HCT116 (cell line): ENCODE measurements around the gene PACS2. TPM values are rescaled to one million over a fixed set of nuclear protein-coding genes. Genes with fewer than 3 reads are reported as not detected.

Experiments used
- ATAC-seq: fragments of 200-7000 bp; cut with Tn5 transposase; 2 replicates; pipeline ENCODE4 v1.9.1; 2020; ENCODE audit warnings: mild to moderate bottlenecking, moderate library complexity
- BruUV-seq: library from RNA; stranded (reverse); fragments of 400-500 nt; replicated peaks from 2 replicates; lab custom pipeline; 2021; lab: Mats Ljungman, UMichigan
- CTCF ChIA-PET: fragments of 300-600 bp; sonication (Branson Sonifier 250); formaldehyde crosslinking; loops from one replicate; lab custom pipeline; 2021; ENCODE audit warnings: antibody characterized with exemption; lab: Charles Lee
- POLR2A ChIA-PET: fragments of 300-600, 350-600 bp; sonication (Branson Sonifier 250); formaldehyde crosslinking; loops from one replicate; lab custom pipeline; 2021; ENCODE audit warnings: antibody characterized with exemption; lab: Charles Lee
- RAD21 ChIA-PET, 2 experiments: fragments of 300-600 bp; sonication (Branson Sonifier 250); formaldehyde crosslinking; loops; one replicate each; lab custom pipeline; 2023; ENCODE audit warnings: low total read pairs in 2 of 2; ENCODE audit not compliant: uncharacterized antibody in 2 of 2, unreplicated experiment in 2 of 2, low non-redundant PET in 1 of 2; lab: Charles Lee
- DNase-seq: peaks from one replicate; pipeline ENCODE4 v3.0.0-alpha.2; 2010; ENCODE audit warnings: low read depth, low spot score
- H2AFZ ChIP-seq: fragments of 200-600 bp; shearing (Covaris generic), sonication (generic); 2 replicates; pipeline ENCODE4 v1.6.1; 2017; ENCODE audit warnings: low read depth, mixed run types, mixed read lengths, antibody characterized with exemption, low read length; ENCODE audit not compliant: poor library complexity, severe bottlenecking
- H3K27ac ChIP-seq: 2 replicates; pipeline ENCODE4 v1.5.1; 2012; ENCODE audit warnings: low read depth, low read length
- H3K27me3 ChIP-seq: fragments of 200-600 bp; sonication (generic); 2 replicates; pipeline ENCODE4 v1.6.1; 2016; ENCODE audit warnings: mixed run types, low read length, mixed read lengths; ENCODE audit not compliant: insufficient read depth
- H3K36me3 ChIP-seq, 2 experiments: fragments of 200-500 bp in 1 of 2; fragments of 200-600 bp in 1 of 2; sonication (Bioruptor generic) in 1 of 2; sonication (generic) in 1 of 2; 2 replicates each; pipeline versions ENCODE4 v1.5.1 to v1.6.1; 2014 to 2016; ENCODE audit warnings: low read length in 2 of 2, inconsistent platforms in 1 of 2, mixed read lengths in 1 of 2, mixed run types in 1 of 2; ENCODE audit not compliant: insufficient read depth in 2 of 2, control insufficient read depth in 1 of 2
- H3K4me1 ChIP-seq, 2 experiments: fragments of 200-600 bp in 1 of 2; sonication (generic) in 1 of 2; 2 replicates each; pipeline versions ENCODE4 v1.5.1 to v1.6.1; 2012 to 2017; ENCODE audit warnings: low read length in 2 of 2, inconsistent platforms in 1 of 2, mild to moderate bottlenecking in 1 of 2, mixed read lengths in 1 of 2, mixed run types in 1 of 2, moderate library complexity in 1 of 2; ENCODE audit not compliant: insufficient read depth in 2 of 2, control insufficient read depth in 1 of 2
- H3K4me2 ChIP-seq: fragments of 200-600 bp; sonication (generic); 2 replicates; pipeline ENCODE4 v1.6.1; 2017; ENCODE audit warnings: mixed run types, low read length, mixed read lengths
- H3K4me3 ChIP-seq, 2 experiments: fragments of 200-600 bp in 1 of 2; sonication (generic) in 1 of 2; replicated peaks in 1 of 2; 2 replicates each; pipeline ENCODE4 v1.5.1; 2011 to 2016; ENCODE audit warnings: low read length in 2 of 2, control low read depth in 1 of 2, low read depth in 1 of 2, mild to moderate bottlenecking in 1 of 2, mixed read lengths in 1 of 2, mixed run types in 1 of 2
- H3K79me2 ChIP-seq: fragments of 200-600 bp; sonication (generic); 2 replicates; pipeline ENCODE4 v1.6.1; 2017; ENCODE audit warnings: mild to moderate bottlenecking, mixed run types, low read length, moderate library complexity, mixed read lengths; ENCODE audit not compliant: insufficient read depth
- H3K9ac ChIP-seq: fragments of 200-600 bp; sonication (generic); 2 replicates; pipeline ENCODE4 v1.6.1; 2016; ENCODE audit warnings: low read length, mixed read lengths
- H3K9me2 ChIP-seq: fragments of 200-600 bp; sonication (generic), shearing (Covaris generic); 2 replicates; pipeline ENCODE4 v1.6.1; 2017; ENCODE audit warnings: mixed run types, mild to moderate bottlenecking, moderate library complexity; ENCODE audit not compliant: insufficient read depth
- H3K9me3 ChIP-seq, 2 experiments: fragments of 200-500 bp in 1 of 2; fragments of 200-600 bp in 1 of 2; sonication (Bioruptor generic) in 1 of 2; sonication (generic) in 1 of 2; 2 replicates each; pipeline ENCODE4 v1.6.1; 2014 to 2017; ENCODE audit warnings: low read length in 2 of 2, mixed read lengths in 2 of 2, inconsistent platforms in 1 of 2, low read depth in 1 of 2, mild to moderate bottlenecking in 1 of 2, mixed run types in 1 of 2, moderate library complexity in 1 of 2; ENCODE audit not compliant: control insufficient read depth in 1 of 2, insufficient read depth in 1 of 2
- H4K20me1 ChIP-seq: fragments of 200-600 bp; sonication (generic), shearing (Covaris generic); 2 replicates; pipeline ENCODE4 v1.6.1; 2017; ENCODE audit warnings: mixed run types, mild to moderate bottlenecking, moderate library complexity; ENCODE audit not compliant: insufficient read depth
- CBX3 ChIP-seq: IDR thresholded peaks from 2 replicates; pipeline ENCODE4 v1.6.1; 2012; ENCODE audit warnings: low read depth
- CEBPB ChIP-seq: IDR thresholded peaks from 2 replicates; pipeline ENCODE4 v1.6.1; 2012; ENCODE audit warnings: low read depth
- CTCF ChIP-seq, 3 experiments: fragments of 200-600 bp in 1 of 3; sonication (generic) in 1 of 3; IDR thresholded peaks in 2 of 3; conservative IDR thresholded peaks in 1 of 3; 2 replicates each; pipeline ENCODE4 v1.5.1; 2012 to 2017; ENCODE audit warnings: low read depth in 2 of 3, low read length in 2 of 3, antibody characterized with exemption in 1 of 3, borderline replicate concordance in 1 of 3, control low read depth in 1 of 3, mild to moderate bottlenecking in 1 of 3, mixed read lengths in 1 of 3, mixed run types in 1 of 3, moderate library complexity in 1 of 3; ENCODE audit not compliant: insufficient read depth in 1 of 3
- EGR1 ChIP-seq: IDR thresholded peaks from 2 replicates; pipeline ENCODE4 v1.6.1; 2012; ENCODE audit warnings: low read depth
- ELF1 ChIP-seq: IDR thresholded peaks from 2 replicates; pipeline ENCODE4 v1.6.1; 2012; ENCODE audit warnings: low read depth, borderline replicate concordance
- EZH2phosphoT487 ChIP-seq: fragments of 200-600 bp; IDR thresholded peaks from 2 replicates; pipeline ENCODE4 v1.6.1; 2018; ENCODE audit warnings: antibody characterized with exemption, borderline replicate concordance
- MAX ChIP-seq: IDR thresholded peaks from 2 replicates; pipeline ENCODE4 v1.6.1; 2012
- SIN3A ChIP-seq: IDR thresholded peaks from 2 replicates; pipeline ENCODE4 v1.6.1; 2012; ENCODE audit warnings: low read depth
- SRF ChIP-seq: IDR thresholded peaks from 2 replicates; pipeline ENCODE4 v1.6.1; 2012; ENCODE audit warnings: low read depth
- TCF7L2 ChIP-seq: IDR thresholded peaks from 2 replicates; pipeline ENCODE4 v1.7.0; 2011; ENCODE audit warnings: borderline replicate concordance, inconsistent platforms; ENCODE audit not compliant: insufficient read depth, insufficient read length; ENCODE audit errors: extremely low read depth
- YY1 ChIP-seq: IDR thresholded peaks from 2 replicates; pipeline ENCODE4 v1.6.1; 2011; ENCODE audit warnings: low read length, low read depth, moderate library complexity, mild to moderate bottlenecking; ENCODE audit not compliant: insufficient replicate concordance; ENCODE audit errors: extremely low read depth
- ZFX ChIP-seq: fragments of 450-650 bp; IDR thresholded peaks from 2 replicates; pipeline ENCODE4 v1.6.1; 2017
- ZNF274 ChIP-seq: fragments of 200-500 bp; sonication (Bioruptor generic); IDR thresholded peaks from 2 replicates; pipeline ENCODE4 v1.6.1; 2014; ENCODE audit warnings: mild to moderate bottlenecking, low read depth, low read length, inconsistent platforms
- intact Hi-C: fragments of 100-400 bp; cut with micrococcal nuclease; formaldehyde crosslinking; loops from 2 replicates; pipeline ENCODE4 v1.10.0; 2022
- total RNA-seq: library from RNA; stranded (reverse); gene quantifications from one replicate; pipeline ENCODE4 v1.2.1, GENCODE V29; 2021; ENCODE audit not compliant: unreplicated experiment
- TF ChIP-seq, protein P1 (sequence below): IDR thresholded peaks from 2 replicates; pipeline ENCODE4 v1.6.1; 2011; ENCODE audit warnings: mild to moderate bottlenecking, low read length, moderate library complexity; ENCODE audit not compliant: insufficient replicate concordance; ENCODE audit errors: extremely low read depth
- TF ChIP-seq, protein P2 (sequence below): IDR thresholded peaks from 2 replicates; pipeline ENCODE4 v1.6.1; 2012

PACS2 gene
- total RNA-seq, 1 experiment from 2014 or later, result 75.5 TPM

DNA sequence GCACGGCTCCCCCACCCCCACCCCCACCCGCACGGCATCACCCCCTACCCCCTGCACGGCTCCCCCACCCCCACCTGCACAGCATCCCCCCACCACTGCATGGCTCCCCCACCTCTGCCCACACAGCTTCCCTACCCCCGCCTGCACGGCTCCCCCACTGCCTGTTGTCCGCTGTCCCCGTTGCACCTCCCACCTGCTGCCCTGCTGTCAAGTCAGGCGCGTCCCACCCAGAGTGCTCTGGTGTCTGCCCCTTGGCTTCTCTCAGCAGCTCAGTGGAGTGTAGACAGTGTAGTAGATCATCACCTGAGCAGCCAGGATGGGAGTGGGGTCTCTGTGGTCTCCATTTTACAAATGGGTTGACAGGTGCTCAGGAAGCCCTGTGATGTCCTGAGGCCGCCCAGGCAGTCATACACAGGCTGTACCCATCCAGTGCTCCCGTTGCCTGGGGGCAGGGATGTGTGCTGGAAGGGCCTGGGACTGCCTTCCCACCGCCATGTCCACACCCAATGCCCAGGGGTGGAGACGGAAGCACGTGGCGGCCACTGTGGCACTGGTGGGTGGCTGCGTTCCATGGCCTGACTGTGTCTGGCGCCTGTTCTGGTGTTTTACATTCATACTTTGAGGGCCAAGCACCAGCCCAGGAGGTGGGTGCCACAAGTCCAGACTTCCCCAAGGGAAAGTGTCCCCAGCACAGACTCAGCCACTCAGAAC, 32.5 kb downstream of the PACS2 start:
- no peaks in the 10 kb centered on the region for H3K36me3 ChIP-seq
- ChIA-PET RAD21 (no interaction called here), CTCF (no interaction called here), POLR2A (no interaction called here)
- no TSS peak for BruUV-seq
- no peak overlapping the region for H3K4me2 ChIP-seq
- no peaks in the 10 kb centered on the region for H3K27me3 ChIP-seq
- H4K20me1 ChIP-seq, result no peaks in the 10 kb centered on the region
- peaks cover 6 to 11% of the 10 kb centered on the region in 2 experiments; a peak in 2 of 4 replicates for H3K4me1 ChIP-seq
- no peaks in the 10 kb centered on the region for H3K9me3 ChIP-seq
- ATAC-seq, result no peak
- TF ChIP-seq EGR1 (no peak), YY1 (no peak), CBX3 (no peak), ZFX (no peak), CTCF (IDR thresholded peaks at IDR 0.05 in 2 of 3, conservative IDR thresholded peaks at IDR 0.05 in 1 of 3; ENCODE audit: borderline replicate concordance in 1 of 3, insufficient read depth in 1 of 3, low read depth in 2 of 3, low read length in 2 of 3) (no peak), SIN3A (no peak), TCF7L2 (no peak), MAX (no peak), ELF1 (no peak), EZH2phosphoT487 (no peak), CEBPB (no peak), SRF (no peak), ZNF274 (no peak)
- TF ChIP-seq, protein P1, sequence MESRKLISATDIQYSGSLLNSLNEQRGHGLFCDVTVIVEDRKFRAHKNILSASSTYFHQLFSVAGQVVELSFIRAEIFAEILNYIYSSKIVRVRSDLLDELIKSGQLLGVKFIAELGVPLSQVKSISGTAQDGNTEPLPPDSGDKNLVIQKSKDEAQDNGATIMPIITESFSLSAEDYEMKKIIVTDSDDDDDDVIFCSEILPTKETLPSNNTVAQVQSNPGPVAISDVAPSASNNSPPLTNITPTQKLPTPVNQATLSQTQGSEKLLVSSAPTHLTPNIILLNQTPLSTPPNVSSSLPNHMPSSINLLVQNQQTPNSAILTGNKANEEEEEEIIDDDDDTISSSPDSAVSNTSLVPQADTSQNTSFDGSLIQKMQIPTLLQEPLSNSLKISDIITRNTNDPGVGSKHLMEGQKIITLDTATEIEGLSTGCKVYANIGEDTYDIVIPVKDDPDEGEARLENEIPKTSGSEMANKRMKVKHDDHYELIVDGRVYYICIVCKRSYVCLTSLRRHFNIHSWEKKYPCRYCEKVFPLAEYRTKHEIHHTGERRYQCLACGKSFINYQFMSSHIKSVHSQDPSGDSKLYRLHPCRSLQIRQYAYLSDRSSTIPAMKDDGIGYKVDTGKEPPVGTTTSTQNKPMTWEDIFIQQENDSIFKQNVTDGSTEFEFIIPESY, result no peak
- TF ChIP-seq, protein P2, sequence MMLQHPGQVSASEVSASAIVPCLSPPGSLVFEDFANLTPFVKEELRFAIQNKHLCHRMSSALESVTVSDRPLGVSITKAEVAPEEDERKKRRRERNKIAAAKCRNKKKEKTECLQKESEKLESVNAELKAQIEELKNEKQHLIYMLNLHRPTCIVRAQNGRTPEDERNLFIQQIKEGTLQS, result no peak
- no peak for DNase-seq
- intact Hi-C loops, result no loop called here
- H2AFZ ChIP-seq, result no peak overlapping the region
- H3K9ac ChIP-seq, result no peak overlapping the region
- H3K9me2 ChIP-seq, result no peaks in the 10 kb centered on the region
- no peak overlapping the region; the same call in 1 of the 2 replicates for H3K27ac ChIP-seq
- no peaks in the 10 kb centered on the region for H3K79me2 ChIP-seq
- H3K4me3 ChIP-seq, result no peak overlapping the region
